Fibroblast of mammary gland (primary cell): Measurements from ENCODE around the gene HOXA13.
A peak's percentile ranks its signal among the peaks of the same experiment; 100 is the strongest.

Experiments used
- DNase-seq: peaks from one replicate; pipeline ENCODE4 v3.0.0-alpha.2; 2010; ENCODE audit warnings: low read depth
- H3K4me3 ChIP-seq: 2 replicates; pipeline ENCODE4 v1.5.1; 2011; ENCODE audit warnings: low read depth, mild to moderate bottlenecking, low read length, moderate library complexity; ENCODE audit not compliant: control insufficient read depth
- TF ChIP-seq, protein P1 (sequence below): conservative IDR thresholded peaks from 2 replicates; pipeline ENCODE4 v1.5.1; 2011; ENCODE audit warnings: low read depth, low read length, inconsistent platforms; ENCODE audit not compliant: control insufficient read depth, insufficient read depth

The HOXA13 gene

DNA sequence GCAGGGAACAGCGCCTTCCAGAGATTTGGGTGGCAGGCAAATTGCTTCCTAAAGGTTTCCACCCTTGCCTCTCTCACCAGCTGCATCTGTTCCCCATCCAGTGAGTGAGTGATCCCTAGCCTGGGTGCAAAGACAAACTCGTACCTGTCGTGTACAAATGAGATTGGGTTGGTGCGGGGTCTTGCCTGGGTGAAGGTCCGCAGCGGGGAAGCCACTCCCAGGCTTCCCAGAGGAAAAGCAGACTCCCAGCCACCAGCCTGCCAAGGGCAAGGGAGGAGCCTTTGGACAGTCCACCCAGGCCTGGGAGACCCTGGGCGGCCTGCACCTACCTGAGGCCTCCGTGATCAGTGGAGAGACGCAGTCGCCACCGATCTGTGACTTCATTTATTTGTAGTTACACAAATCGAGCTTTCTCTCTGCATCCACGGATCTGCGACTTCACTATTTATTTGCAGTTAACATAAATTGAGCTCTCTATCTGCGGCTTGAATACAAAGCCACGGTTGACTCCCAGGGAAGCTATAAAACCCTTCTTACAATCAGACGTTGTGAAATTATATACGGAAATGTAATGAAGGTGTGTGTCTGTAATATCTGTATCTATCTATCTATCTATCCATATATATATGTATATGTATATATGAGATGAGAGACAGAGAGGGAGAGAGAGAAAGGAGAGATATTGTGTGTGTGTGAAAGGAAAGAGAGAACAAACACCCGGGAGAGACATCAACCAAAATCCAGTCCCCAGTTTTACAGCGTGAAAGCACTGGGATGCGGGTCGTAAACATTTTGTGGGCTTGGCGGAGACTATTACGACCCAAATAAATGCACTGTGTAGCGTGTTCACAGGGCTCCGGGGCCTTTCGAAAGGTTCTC lies 40.4 kb downstream of the HOXA13 start:
- TF ChIP-seq, protein P1, sequence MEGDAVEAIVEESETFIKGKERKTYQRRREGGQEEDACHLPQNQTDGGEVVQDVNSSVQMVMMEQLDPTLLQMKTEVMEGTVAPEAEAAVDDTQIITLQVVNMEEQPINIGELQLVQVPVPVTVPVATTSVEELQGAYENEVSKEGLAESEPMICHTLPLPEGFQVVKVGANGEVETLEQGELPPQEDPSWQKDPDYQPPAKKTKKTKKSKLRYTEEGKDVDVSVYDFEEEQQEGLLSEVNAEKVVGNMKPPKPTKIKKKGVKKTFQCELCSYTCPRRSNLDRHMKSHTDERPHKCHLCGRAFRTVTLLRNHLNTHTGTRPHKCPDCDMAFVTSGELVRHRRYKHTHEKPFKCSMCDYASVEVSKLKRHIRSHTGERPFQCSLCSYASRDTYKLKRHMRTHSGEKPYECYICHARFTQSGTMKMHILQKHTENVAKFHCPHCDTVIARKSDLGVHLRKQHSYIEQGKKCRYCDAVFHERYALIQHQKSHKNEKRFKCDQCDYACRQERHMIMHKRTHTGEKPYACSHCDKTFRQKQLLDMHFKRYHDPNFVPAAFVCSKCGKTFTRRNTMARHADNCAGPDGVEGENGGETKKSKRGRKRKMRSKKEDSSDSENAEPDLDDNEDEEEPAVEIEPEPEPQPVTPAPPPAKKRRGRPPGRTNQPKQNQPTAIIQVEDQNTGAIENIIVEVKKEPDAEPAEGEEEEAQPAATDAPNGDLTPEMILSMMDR: no peak
- peak; percentile 15 for DNase-seq
- H3K4me3 ChIP-seq: peak overlapping the region; percentile 77

- TF ChIP-seq, protein P1: no peak
- peak; percentile 12 for DNase-seq
- peak overlapping the region; percentile 3 for H3K4me3 ChIP-seq
Observed at GRCh38 chr7:27158436-27159265, 41.2 kb downstream of the HOXA13 start.

- no peak for DNase-seq
- no peak overlapping the region for H3K4me3 ChIP-seq
- TF ChIP-seq, protein P1: no peak
Observed at GRCh38 chr7:27157702-27158431, 42.0 kb downstream of the HOXA13 start.

DNA sequence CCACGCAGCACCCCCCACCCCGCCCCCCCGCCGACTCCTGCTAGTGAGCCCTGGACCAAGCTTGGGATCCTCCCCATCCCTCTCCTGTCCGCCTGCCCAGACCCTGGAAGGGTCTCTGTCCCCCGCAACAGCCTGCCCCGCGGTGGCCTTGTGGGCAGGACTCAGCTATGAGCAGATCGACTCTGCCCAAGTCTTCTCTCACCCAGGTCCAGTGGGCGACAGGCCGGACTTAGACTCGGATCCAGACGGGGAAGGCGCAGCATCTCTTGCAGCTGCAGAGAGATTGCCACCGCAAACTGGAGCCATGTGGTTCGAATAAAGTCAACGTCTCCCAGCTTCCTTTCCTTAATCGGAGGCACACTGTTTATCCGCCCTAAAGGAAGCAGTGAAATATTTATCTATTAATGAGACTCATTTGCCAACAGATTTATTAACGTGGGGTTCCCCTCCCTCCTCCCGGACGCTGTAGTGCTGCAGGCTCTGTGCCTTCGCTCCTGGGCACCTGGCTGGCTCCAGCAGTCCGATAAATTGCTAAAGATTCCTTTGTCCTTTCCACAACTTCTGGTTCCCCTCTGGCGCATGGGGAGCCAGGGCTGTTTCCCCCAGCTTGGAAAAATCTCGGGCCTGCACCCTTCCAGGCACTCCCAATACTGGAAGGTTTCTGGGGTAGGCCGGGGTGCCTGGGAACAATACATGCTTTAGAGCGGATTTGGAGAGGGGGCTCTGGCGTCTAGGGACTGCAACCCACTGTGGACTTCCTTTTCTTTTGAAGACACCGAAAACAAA lies 42.8 kb downstream of the HOXA13 start:
- peak overlapping the region; percentile 69 for H3K4me3 ChIP-seq
- TF ChIP-seq, protein P1: no peak
- DNase-seq: peak; percentile 63

GRCh38 chr7:27156508-27156898 lies 43.4 kb downstream of the HOXA13 start, which contains the start of gene HOXA7:
Gene HOXA7, minus strand, starts transcription at chr7:27156675. Its CDS starts 130 bp downstream, at chr7:27156545.
- H3K4me3 ChIP-seq: peak within 1 kb of the TSS; percentile 69
- TF ChIP-seq, protein P1: no peak
- DNase-seq: peak; percentile 75
